ENCODE data around the gene EPHA3. TPM values are rescaled to one million over a fixed set of nuclear protein-coding genes. Genes with fewer than 3 reads are reported as not detected.

EPHA3 gene
- total and polyA plus RNA-seq, 2 donors (not counting 3 experiments of a cell fraction or from before 2014, with no cell fraction given): not detected

DNA sequence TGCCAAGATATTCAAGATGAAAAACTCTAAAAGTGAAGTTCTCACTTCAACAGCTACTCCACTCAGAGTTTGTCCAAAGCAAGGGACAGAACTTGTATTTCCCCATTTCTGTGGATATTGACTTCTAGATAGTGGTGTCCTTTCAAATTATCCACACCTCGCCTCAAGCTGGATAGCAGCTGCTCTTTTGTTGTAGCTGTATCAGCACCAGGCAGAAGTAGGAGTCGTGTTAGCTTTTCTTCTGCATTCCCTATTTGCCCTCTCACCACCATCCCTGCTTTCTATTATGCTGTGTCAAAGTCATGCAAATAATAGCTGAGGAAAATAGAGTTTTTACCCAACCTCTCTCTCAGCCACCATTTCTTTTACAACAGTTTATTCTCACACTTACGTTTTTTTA is 303.8 kb downstream of the EPHA3 start:
- ChIA-PET CTCF (no interaction called here), POLR2A (no interaction called here)
- FAIRE-seq (no peak), DNase-seq (ENCODE audit: low read depth, low spot score) (no peak)
- Histone ChIP-seq H3K4me3 (replicated peaks in 1 of 3; ENCODE audit: insufficient read depth in 1 of 3, low read depth in 1 of 3, low read length in 3 of 3) (no peak overlapping the region), H2AFZ (ENCODE audit: low read depth, low read length) (no peak overlapping the region), H4K20me1 (replicated peaks; ENCODE audit: control insufficient read depth, extremely low read depth, insufficient read depth, low read length) (no peaks in the 10 kb centered on the region), H3K9me3 (replicated peaks; ENCODE audit: control insufficient read depth, insufficient read depth, low read length) (no peaks in the 10 kb centered on the region), H3K9ac (replicated peaks; ENCODE audit: extremely low read depth, insufficient read depth, low read length) (no peak overlapping the region), H3K9me1 (replicated peaks; ENCODE audit: control insufficient read depth, extremely low read depth, insufficient read depth, low read length) (no peaks in the 10 kb centered on the region), H3K4me2 (ENCODE audit: insufficient read depth, low read length) (no peak overlapping the region), H3K27me3 (ENCODE audit: control insufficient read depth in 2 of 2, insufficient read depth in 2 of 2, low read length in 2 of 2) (no peaks in the 10 kb centered on the region), H3K36me3 (ENCODE audit: control insufficient read depth in 2 of 2, extremely low read depth in 1 of 2, insufficient read depth in 2 of 2, low read length in 2 of 2) (no peaks in the 10 kb centered on the region), H3K27ac (ENCODE audit: insufficient read depth, low read depth, low read length) (no peak overlapping the region), H3K79me2 (ENCODE audit: control insufficient read depth, insufficient read depth, low read length) (no peaks in the 10 kb centered on the region), H3K4me1 (ENCODE audit: control insufficient read depth, extremely low read depth, insufficient read depth, low read length) (no peaks in the 10 kb centered on the region)
- no peak for TF ChIP-seq POLR2AphosphoS5 (IDR thresholded peaks at IDR 0.05; ENCODE audit: insufficient read depth, low read depth, low read length)
- no peak for TF ChIP-seq JUN (IDR thresholded peaks at IDR 0.05; ENCODE audit: borderline replicate concordance, insufficient read depth, insufficient read length, low read depth)
- no peak for TF ChIP-seq GATA2 (IDR thresholded peaks at IDR 0.05; ENCODE audit: insufficient read depth, insufficient read length, low read depth, low read length)
- TF ChIP-seq EZH2 (IDR thresholded peaks at IDR 0.05; ENCODE audit: borderline replicate concordance, low read depth, low read length, severe bottlenecking): no peak
- no peak for TF ChIP-seq MAX (IDR thresholded peaks at IDR 0.05; ENCODE audit: insufficient read depth, insufficient read length)
- TF ChIP-seq POLR2A (IDR thresholded peaks at IDR 0.05; ENCODE audit: low read depth, low read length): no peak
- TF ChIP-seq FOS (IDR thresholded peaks at IDR 0.05; ENCODE audit: borderline replicate concordance, insufficient read depth, low read length): no peak
- no peak for TF ChIP-seq MYC (IDR thresholded peaks at IDR 0.05; ENCODE audit: low read depth, low read length)
- TF ChIP-seq CTCF (IDR thresholded peaks at IDR 0.05; ENCODE audit: extremely low read depth in 1 of 2, insufficient read depth in 1 of 2, low read depth in 1 of 2, low read length in 2 of 2): no peak
- intact Hi-C loops (cut with micrococcal nuclease) (no loop called here), dilution Hi-C loops (cut with MboI; ENCODE audit: extremely low pct_ligation_motif_present, low sequenced_read_pairs) (no loop called here)
- no TSS peak for BruUV-seq (replicated peaks)
